CD4-positive, alpha-beta T cell (primary cell): Measurements from ENCODE around the gene TES. TPM values are rescaled to one million over a fixed set of nuclear protein-coding genes. Genes with fewer than 3 reads are reported as not detected.

Experiments used
- ATAC-seq: fragments of 200-7000 bp; cut with Tn5 transposase; one replicate; pipeline ENCODE4 v1.10.0; 2022; ENCODE audit warnings: mild to moderate bottlenecking; ENCODE audit not compliant: poor library complexity
- CTCF ChIA-PET: fragments of 350-600 bp; sonication (Branson Sonifier 250); formaldehyde crosslinking; loops from one replicate; lab custom pipeline; 2021; ENCODE audit warnings: antibody characterized with exemption, inconsistent platforms; lab: Charles Lee
- POLR2A ChIA-PET: fragments of 350-600 bp; sonication (Branson Sonifier 250); formaldehyde crosslinking; loops from one replicate; lab custom pipeline; 2021; ENCODE audit warnings: antibody characterized with exemption, inconsistent platforms; lab: Charles Lee
- DNase-seq, 14 experiments: peaks; one replicate each; pipeline ENCODE4 v3.0.0-alpha.2; 2013 to 2020; ENCODE audit warnings: mixed read lengths in 2 of 14
- H3K27ac ChIP-seq, 2 donors: one replicate each; pipeline versions ENCODE4 v1.5.1 to v1.7.0; 2013; ENCODE audit warnings: low read length in 2 of 2, low read depth in 1 of 2, mild to moderate bottlenecking in 1 of 2
- H3K27me3 ChIP-seq, 2 experiments: 1 replicate in 1 of 2; 2 replicates in 1 of 2; pipeline versions ENCODE4 v1.6.1 to v1.7.0; 2013; ENCODE audit warnings: low read length in 2 of 2, control low read depth in 1 of 2, mild to moderate bottlenecking in 1 of 2, moderate library complexity in 1 of 2; ENCODE audit not compliant: insufficient read depth in 2 of 2, control insufficient read depth in 1 of 2
- H3K36me3 ChIP-seq: one replicate; pipeline ENCODE4 v1.6.1; 2013; ENCODE audit warnings: low read length, control low read depth; ENCODE audit not compliant: insufficient read depth
- H3K4me1 ChIP-seq: one replicate; pipeline ENCODE4 v1.6.1; 2013; ENCODE audit warnings: low read length, control low read depth; ENCODE audit not compliant: insufficient read depth
- H3K4me3 ChIP-seq: one replicate; pipeline ENCODE4 v1.5.1; 2013; ENCODE audit warnings: mild to moderate bottlenecking, low read length, moderate library complexity
- H3K9me3 ChIP-seq, 2 experiments: 1 replicate in 1 of 2; 2 replicates in 1 of 2; pipeline versions ENCODE4 v1.6.1 to v1.7.0; 2013; ENCODE audit warnings: low read length in 2 of 2, mild to moderate bottlenecking in 2 of 2, control low read depth in 1 of 2, moderate library complexity in 1 of 2; ENCODE audit not compliant: control insufficient read depth in 1 of 2, insufficient read depth in 1 of 2
- H3K27ac Mint-ChIP-seq: one replicate; pipeline ENCODE4 v1.8.0; 2020; ENCODE audit warnings: mixed read lengths
- H3K27me3 Mint-ChIP-seq: one replicate; pipeline ENCODE4 v1.8.0; 2021; ENCODE audit warnings: mixed read lengths
- H3K36me3 Mint-ChIP-seq: one replicate; pipeline ENCODE4 v1.8.0; 2021; ENCODE audit warnings: low read depth, mixed read lengths
- H3K4me1 Mint-ChIP-seq: one replicate; pipeline ENCODE4 v1.8.0; 2021; ENCODE audit warnings: low read depth, mixed read lengths
- H3K4me3 Mint-ChIP-seq: one replicate; pipeline ENCODE4 v1.8.0; 2020; ENCODE audit warnings: mild to moderate bottlenecking, mixed read lengths
- H3K9me3 Mint-ChIP-seq: one replicate; pipeline ENCODE4 v1.8.0; 2020; ENCODE audit warnings: mixed read lengths
- intact Hi-C, 2 experiments: fragments of 100-400 bp; cut with DNase I in 1 of 2; cut with micrococcal nuclease in 1 of 2; formaldehyde crosslinking; loops; one replicate each; pipeline versions ENCODE4 v1.15.1 to v1.9.0; 2023 to 2025; cut with DNase I, micrococcal nuclease
- total RNA-seq, 174 experiments: library from RNA in 2 of 174; stranded (reverse) in 2 of 174; gene quantifications; one replicate each; pipeline ENCODE4 v1.2.3 and lab custom pipeline; 2021 to 2026
- TF ChIP-seq, protein P1 (sequence below): fragments of 200-600 bp; IDR thresholded peaks from one replicate; pipeline ENCODE4 v1.8.0; 2022; ENCODE audit warnings: antibody characterized with exemption, mild to moderate bottlenecking

TES gene
- total RNA-seq, 2 experiments from 2014 or later: 114 to 120 TPM

DNA sequence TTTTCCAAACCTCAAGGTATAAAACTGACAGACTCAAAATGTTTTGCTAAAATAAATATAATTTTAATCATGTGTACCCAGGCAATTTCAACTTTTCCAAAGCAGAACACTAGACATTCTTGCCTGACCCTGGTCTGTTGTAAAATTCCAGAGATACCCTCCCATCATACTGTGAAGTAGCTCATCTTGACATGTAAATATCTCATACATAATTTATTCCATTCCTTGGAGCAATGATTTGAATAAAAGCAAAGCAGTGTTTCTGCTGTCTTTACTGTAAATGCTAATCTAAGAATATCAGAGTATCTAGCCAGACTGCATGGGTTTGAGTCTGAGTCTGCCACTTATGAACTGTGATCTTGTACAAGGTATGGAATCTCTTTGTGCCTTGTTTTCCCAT, 68.9 kb downstream of the TES start:
- Mint-ChIP-seq H3K4me1 (no peaks in the 10 kb centered on the region), H3K4me3 (no peak overlapping the region), H3K27ac (no peak overlapping the region), H3K9me3 (no peaks in the 10 kb centered on the region), H3K36me3 (no peaks in the 10 kb centered on the region), H3K27me3 (peaks cover 37% of the 10 kb centered on the region)
- ChIA-PET POLR2A (no interaction called here), CTCF (interaction anchor here (1.0 kb wide), 1 partner anchor 20 kb away, joined by 3 read pairs; no protein-coding TSS in a partner anchor)
- H3K9me3 ChIP-seq: no peaks in the 10 kb centered on the region
- intact Hi-C loops: no loop called here
- H3K4me3 ChIP-seq: no peak overlapping the region
- no peaks in the 10 kb centered on the region for H3K4me1 ChIP-seq
- ATAC-seq: no peak
- H3K27ac ChIP-seq: no peak overlapping the region
- no peak for DNase-seq
- no peaks in the 10 kb centered on the region for H3K36me3 ChIP-seq
- peaks cover 0 to 6% of the 10 kb centered on the region in 2 experiments for H3K27me3 ChIP-seq
- TF ChIP-seq, protein P1, sequence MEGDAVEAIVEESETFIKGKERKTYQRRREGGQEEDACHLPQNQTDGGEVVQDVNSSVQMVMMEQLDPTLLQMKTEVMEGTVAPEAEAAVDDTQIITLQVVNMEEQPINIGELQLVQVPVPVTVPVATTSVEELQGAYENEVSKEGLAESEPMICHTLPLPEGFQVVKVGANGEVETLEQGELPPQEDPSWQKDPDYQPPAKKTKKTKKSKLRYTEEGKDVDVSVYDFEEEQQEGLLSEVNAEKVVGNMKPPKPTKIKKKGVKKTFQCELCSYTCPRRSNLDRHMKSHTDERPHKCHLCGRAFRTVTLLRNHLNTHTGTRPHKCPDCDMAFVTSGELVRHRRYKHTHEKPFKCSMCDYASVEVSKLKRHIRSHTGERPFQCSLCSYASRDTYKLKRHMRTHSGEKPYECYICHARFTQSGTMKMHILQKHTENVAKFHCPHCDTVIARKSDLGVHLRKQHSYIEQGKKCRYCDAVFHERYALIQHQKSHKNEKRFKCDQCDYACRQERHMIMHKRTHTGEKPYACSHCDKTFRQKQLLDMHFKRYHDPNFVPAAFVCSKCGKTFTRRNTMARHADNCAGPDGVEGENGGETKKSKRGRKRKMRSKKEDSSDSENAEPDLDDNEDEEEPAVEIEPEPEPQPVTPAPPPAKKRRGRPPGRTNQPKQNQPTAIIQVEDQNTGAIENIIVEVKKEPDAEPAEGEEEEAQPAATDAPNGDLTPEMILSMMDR: no peak

DNA sequence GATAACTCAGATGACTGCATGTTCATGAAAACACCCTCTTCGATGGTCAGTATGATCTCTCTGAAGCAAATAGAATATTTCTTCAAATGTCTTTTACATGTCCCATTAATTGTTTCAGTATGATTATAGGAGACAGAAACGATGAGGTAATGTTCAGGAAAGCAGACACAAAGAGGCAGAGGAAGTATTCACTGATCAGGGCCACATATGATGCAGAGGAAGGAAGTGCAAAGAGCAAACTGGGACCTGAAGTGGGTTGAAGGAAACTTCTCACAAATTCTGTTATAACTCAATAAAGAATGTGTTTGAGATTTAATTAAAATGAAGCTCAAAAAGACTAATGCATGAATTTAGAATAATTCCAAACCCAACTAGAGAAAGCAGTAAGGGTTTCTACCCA, 70.5 kb downstream of the TES start:
- no peaks in the 10 kb centered on the region for H3K36me3 Mint-ChIP-seq

DNA sequence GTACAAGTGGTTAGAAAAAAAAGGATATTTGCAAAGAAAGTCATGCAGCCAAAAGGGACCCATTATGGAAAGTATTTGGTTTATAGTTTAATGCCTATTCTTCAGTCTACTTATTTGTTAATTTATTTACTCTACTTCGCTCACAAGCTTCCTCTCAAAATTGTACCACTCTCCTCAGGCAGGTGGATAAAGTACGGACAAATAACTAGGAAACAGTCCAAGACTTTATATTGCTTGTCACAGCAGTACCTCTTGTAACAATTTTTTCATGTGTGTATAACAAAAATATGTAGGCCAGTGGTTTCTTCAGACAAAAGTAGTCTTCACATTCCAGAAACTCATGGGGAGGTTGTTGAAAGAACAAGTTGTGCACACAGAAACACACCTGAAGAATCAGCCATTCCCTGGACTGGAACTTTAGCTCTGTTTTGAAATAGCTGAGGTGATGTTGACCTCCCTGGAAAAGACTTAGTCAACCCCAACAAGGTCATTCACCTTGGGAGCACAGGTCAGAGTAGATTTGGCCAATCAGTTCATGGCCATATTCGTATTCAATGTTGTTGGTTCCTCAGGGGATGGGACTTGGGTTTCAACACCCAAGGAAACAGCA, 73.4 kb downstream of the TES start:
- no peaks in the 10 kb centered on the region for H3K4me1 ChIP-seq
- no peak for DNase-seq
- H3K4me3 ChIP-seq: no peak overlapping the region
- intact Hi-C loops: no loop called here
- H3K9me3 ChIP-seq: no peaks in the 10 kb centered on the region
- Mint-ChIP-seq H3K4me3 (no peak overlapping the region), H3K27me3 (peaks cover 10% of the 10 kb centered on the region), H3K27ac (no peak overlapping the region), H3K9me3 (no peaks in the 10 kb centered on the region), H3K36me3 (no peaks in the 10 kb centered on the region), H3K4me1 (no peaks in the 10 kb centered on the region)
- ChIA-PET POLR2A (no interaction called here), CTCF (no interaction called here)
- no peaks in the 10 kb centered on the region for H3K36me3 ChIP-seq
- H3K27ac ChIP-seq: no peak overlapping the region
- H3K27me3 ChIP-seq: peaks cover 0 to 6% of the 10 kb centered on the region in 2 experiments
- ATAC-seq: no peak
- TF ChIP-seq, protein P1: no peak

More for the DNA sequence above, 70.5 kb downstream of the TES start:
- Mint-ChIP-seq H3K4me1 (no peaks in the 10 kb centered on the region), H3K27ac (no peak overlapping the region), H3K4me3 (no peak overlapping the region), H3K27me3 (peaks cover 29% of the 10 kb centered on the region), H3K9me3 (no peaks in the 10 kb centered on the region)
- CTCF ChIA-PET: no interaction called here
- intact Hi-C loops: no loop called here
- POLR2A ChIA-PET: no interaction called here
- Histone ChIP-seq H3K27me3 (peaks cover 0 to 6% of the 10 kb centered on the region in 2 experiments), H3K27ac (no peak overlapping the region), H3K4me1 (no peaks in the 10 kb centered on the region), H3K36me3 (no peaks in the 10 kb centered on the region), H3K9me3 (no peaks in the 10 kb centered on the region), H3K4me3 (no peak overlapping the region)
- TF ChIP-seq, protein P1: no peak
- no peak for DNase-seq
- ATAC-seq: no peak
